Measurements from ENCODE around the gene CDKN2B.
A peak's percentile ranks its signal among the peaks of the same experiment; 100 is the strongest.

Gene CDKN2B

DNA sequence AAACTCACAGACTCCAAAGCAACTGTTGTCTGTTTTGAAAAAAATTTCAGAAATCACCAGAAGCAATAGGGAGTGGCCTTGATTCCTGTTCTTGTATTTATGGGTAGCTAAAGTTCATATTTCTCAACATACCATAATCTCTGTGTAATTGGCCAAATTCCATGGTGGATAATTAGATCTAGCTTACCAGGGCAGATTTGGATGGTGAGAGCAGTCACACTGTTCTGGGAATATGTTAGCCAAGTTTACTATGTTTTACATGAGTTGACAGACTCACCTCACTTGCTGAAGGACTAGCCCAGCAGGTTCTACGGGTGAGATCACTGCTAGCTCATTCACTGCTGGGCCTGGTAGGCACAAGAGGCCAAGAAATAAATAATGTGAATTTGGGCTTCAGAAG lies 32.7 kb upstream of the CDKN2B start:
- no peak overlapping the region for H3K27ac Mint-ChIP-seq
- ATAC-seq (no peak), DNase-seq (no peak)
- H3K27me3 Mint-ChIP-seq: peaks cover 8% of the 10 kb centered on the region
- H3K36me3 Mint-ChIP-seq (ENCODE audit: low read depth): no peaks in the 10 kb centered on the region
- H3K9me3 Mint-ChIP-seq: no peaks in the 10 kb centered on the region
- H3K4me3 Mint-ChIP-seq: no peak overlapping the region
- H3K4me1 Mint-ChIP-seq: peaks cover 31% of the 10 kb centered on the region

DNA sequence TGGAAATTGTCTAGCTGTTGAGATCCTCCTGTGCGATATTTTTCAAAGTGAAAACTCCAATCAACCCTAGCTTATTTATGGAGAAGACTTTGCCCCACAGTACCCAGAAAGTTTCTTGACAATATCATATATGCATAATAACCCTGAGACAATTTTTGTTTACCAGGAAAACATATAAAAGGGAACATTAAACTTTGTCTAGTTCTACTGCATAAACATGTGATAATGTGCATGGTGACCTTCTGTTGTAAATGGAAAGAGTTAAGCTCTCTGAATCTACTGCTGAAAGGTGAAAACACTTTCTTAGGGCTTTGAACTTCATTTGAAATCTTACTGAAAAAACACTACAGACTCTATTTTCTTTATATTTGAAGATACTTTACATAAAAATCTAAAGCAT lies 32.2 kb upstream of the CDKN2B start:
- Mint-ChIP-seq H3K36me3 (ENCODE audit: low read depth) (no peaks in the 10 kb centered on the region), H3K27ac (no peak overlapping the region), H3K4me3 (no peak overlapping the region), H3K9me3 (no peaks in the 10 kb centered on the region), H3K27me3 (peaks cover 8% of the 10 kb centered on the region), H3K4me1 (peaks cover 27% of the 10 kb centered on the region)
- no peak for DNase-seq
- ATAC-seq: no peak

DNA sequence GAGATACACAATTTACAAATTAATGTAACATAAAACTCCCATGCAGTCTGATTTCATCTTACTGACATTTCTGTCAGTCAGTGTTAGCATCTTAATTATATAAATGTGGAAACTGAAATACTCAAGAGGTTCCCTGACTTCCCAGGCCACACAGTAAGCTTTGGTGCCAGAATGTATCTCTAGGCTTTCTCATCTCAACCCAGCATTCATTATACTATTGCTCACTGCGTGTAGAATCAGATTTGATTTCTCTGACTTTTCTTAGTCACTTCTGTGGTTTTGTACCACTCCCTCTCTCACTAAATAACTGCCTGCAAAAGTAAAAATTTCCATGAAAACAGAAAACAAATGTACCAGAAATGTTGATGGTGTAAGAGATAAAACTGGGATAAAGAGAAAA lies 31.7 kb upstream of the CDKN2B start:
- Mint-ChIP-seq H3K4me3 (no peak overlapping the region), H3K27me3 (peaks cover 8% of the 10 kb centered on the region), H3K4me1 (peaks cover 29% of the 10 kb centered on the region), H3K27ac (peak overlapping the region; percentile 38), H3K9me3 (no peaks in the 10 kb centered on the region), H3K36me3 (ENCODE audit: low read depth) (no peaks in the 10 kb centered on the region)
- DNase-seq (no peak), ATAC-seq (peak; percentile 94)

DNA sequence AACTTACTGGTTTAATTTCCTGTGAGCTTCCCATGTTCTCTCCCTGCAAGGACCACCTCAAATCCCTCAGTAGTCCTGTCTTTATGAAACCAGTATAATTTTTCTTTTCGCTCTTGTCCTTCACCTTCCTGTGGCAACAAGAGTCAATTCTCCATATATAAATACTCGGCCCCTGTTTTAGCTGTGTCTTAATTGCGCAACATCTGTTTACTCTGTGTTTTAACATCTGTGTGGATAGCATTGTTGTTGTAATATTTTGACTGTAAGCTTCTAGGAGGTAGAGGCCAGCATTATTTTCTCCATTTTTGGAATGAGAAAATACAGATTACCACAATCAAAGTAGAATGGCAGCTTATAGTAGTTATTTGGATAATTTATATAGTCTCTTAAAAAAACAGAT lies 30.2 kb upstream of the CDKN2B start:
- Mint-ChIP-seq H3K4me1 (peaks cover 31% of the 10 kb centered on the region), H3K9me3 (no peaks in the 10 kb centered on the region), H3K36me3 (ENCODE audit: low read depth) (no peaks in the 10 kb centered on the region), H3K27me3 (peaks cover 6% of the 10 kb centered on the region), H3K27ac (no peak overlapping the region), H3K4me3 (no peak overlapping the region)
- no peak for DNase-seq
- ATAC-seq: no peak

DNA sequence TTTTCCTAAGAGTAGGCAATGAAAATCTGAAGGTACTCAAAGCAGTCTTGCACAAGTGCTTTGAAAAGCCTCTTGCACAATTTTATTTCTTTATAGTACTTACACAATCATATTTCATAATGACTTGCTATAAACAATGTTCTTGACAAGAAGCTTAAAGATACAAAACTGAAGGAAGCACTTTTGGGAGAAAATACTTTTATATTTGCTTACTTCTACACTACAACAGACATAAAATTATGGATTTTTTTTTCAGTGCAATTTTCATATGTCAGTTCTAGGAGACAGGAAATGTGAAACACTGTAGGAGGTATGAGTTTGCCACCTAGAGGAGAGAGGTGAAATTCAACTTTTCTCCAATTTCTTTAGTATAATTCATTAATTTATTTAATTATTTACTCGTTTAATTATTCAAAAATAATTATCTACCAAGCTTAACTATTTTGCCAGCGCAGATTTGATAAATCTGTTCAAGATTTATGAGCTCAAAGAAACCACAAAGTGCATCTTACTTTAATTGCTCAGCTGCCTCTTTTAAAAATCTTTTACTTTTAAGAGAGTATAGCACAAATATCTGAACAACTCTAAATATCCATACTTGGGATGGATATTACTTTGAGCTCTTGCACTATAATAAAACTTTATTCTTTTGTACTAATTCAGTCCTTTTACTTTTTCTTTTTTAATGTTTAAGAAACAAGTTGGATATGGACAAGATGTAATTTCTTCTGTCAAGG lies 29.0 kb upstream of the CDKN2B start:
- H3K4me1 Mint-ChIP-seq: peaks cover 31% of the 10 kb centered on the region
- no peaks in the 10 kb centered on the region for H3K36me3 Mint-ChIP-seq (ENCODE audit: low read depth)
- DNase-seq (no peak), ATAC-seq (no peak)
- no peaks in the 10 kb centered on the region for H3K9me3 Mint-ChIP-seq
- peaks cover 6% of the 10 kb centered on the region for H3K27me3 Mint-ChIP-seq
- H3K27ac Mint-ChIP-seq: no peak overlapping the region
- H3K4me3 Mint-ChIP-seq: no peak overlapping the region

DNA sequence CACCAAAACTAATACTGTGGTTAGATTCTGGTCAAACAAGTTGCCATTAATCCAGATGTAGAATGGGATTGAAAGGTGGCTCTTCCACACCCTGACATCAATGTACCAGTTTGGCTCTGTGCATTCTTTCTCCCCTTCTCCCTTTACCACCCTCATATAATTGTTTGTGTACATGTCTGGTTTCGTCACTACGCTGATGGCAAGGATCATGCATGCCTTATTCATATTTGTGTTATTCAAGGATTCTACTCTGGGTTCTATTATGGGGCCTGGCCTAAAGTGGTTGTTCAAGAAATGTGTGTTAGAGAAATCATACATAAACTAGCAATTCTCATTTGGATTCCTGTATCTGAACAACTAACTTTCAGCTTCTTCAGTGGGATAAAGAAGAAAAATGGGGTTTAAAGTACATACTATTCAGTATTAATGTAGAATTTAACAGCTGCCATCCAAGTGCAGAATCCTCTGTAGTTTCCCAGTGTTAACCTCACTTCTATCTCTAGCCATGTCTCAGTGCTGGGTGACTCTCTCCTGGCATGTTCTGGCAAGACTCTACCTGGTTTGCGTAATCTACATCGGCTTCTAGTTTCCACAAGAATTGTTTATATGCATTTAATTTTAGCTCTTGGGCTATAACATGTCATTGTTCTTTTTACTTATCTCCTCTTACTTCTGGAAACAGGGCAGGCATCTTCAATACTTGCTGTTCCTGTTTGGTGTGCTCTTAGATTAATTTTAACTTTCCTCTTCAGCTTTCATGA lies 27.9 kb upstream of the CDKN2B start:
- H3K27ac Mint-ChIP-seq: no peak overlapping the region
- H3K36me3 Mint-ChIP-seq (ENCODE audit: low read depth): no peaks in the 10 kb centered on the region
- no peaks in the 10 kb centered on the region for H3K9me3 Mint-ChIP-seq
- H3K27me3 Mint-ChIP-seq: peaks cover 5% of the 10 kb centered on the region
- DNase-seq (no peak), ATAC-seq (no peak)
- H3K4me3 Mint-ChIP-seq: no peak overlapping the region
- H3K4me1 Mint-ChIP-seq: peaks cover 31% of the 10 kb centered on the region

DNA sequence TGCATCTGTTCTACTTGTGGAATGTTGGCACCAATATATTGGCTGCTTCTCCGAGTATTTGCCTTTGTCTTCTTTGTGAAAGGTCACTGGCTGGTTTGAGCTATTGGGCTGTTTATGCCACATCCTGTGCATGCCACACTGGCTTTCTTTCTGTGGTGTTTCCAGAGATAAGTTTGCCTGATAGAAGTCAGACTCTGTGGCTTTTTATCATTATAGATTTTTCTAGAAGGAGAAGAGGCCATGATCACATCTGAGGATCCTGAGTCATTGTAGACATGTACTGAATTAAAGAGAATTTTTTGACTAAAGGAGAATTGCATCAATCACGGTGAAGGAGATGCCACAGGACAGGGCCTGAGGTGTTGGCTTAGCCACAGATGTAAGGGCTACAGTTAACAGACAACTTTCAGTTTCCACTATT lies 26.5 kb upstream of the CDKN2B start:
- no peak overlapping the region for H3K4me3 Mint-ChIP-seq

DNA sequence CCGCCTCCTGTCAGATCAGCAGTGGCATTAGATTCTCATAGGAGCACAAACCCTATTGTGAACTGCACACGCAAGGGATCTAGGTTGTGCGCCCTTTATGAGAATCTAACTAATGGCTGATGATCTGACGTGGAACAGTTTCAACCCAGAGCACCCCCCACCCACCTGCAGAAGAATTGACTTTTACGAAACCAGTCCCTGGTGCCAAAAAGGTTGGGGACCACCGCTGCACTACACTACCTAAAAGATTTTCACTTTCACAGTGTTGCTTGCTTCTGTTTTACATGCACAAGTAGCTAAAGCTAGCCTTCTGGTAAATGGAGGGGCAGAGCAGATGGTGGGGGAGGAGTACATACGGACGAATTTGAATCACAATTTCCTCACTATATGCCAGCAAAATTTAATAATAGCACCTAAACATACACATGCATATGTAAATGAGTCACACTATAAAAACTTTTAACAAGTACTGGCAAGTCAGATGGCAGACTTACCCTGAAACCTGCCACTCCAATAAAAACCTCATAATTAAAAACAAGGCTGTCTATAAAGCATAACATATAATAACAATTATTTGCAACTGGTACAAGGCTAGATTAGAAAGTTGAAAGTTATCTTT lies 24.0 kb upstream of the CDKN2B start:
- Mint-ChIP-seq H3K9me3 (no peaks in the 10 kb centered on the region), H3K4me3 (no peak overlapping the region), H3K27ac (no peak overlapping the region), H3K4me1 (peaks cover 17% of the 10 kb centered on the region), H3K36me3 (ENCODE audit: low read depth) (no peaks in the 10 kb centered on the region), H3K27me3 (no peaks in the 10 kb centered on the region)
- no peak for DNase-seq
- no peak for ATAC-seq

More for the DNA sequence above, 26.5 kb upstream of the CDKN2B start:
- H3K27ac Mint-ChIP-seq: no peak overlapping the region
- no peaks in the 10 kb centered on the region for H3K27me3 Mint-ChIP-seq
- no peak for DNase-seq
- H3K9me3 Mint-ChIP-seq: no peaks in the 10 kb centered on the region
- H3K36me3 Mint-ChIP-seq (ENCODE audit: low read depth): no peaks in the 10 kb centered on the region
- peak; percentile 76 for ATAC-seq
- peaks cover 21% of the 10 kb centered on the region for H3K4me1 Mint-ChIP-seq

DNA sequence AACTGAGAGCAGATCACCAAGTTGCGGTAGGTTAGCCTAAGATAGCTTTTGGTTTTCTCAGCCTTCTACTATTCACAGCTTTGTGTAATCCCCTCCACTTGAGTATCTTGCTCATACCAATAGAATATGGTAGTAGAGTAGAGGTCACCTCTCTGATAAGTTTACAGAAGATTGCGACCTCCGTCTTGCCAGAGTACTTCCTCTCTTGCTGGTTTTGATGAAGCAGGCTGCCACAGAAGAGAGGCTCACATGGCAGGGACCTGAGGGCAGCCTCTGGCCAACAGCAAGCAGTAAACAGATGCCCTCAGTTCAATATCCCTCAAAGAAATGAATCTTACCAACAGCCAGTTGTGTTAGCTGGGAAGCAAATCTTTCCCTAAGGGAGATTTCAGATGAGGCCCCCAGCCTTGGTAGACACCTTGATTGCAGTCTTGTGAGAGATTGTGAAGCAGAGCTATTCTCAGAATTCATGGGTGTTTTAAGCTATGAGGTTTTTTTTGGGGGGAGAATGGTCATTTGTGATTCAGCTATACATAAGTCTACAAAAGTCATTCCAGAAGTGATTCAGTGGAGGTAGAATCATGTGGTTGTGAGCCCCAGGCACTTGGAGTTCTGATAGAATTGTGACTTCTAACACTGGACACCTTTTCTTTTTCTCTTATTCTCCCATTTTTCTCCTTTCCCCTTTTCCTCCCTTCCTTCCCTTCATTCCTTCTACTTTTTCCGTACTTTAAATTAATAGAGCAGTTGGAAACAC lies 22.7 kb upstream of the CDKN2B start:
- Mint-ChIP-seq H3K27me3 (no peaks in the 10 kb centered on the region), H3K36me3 (ENCODE audit: low read depth) (no peaks in the 10 kb centered on the region), H3K4me3 (no peak overlapping the region), H3K9me3 (no peaks in the 10 kb centered on the region), H3K27ac (no peak overlapping the region), H3K4me1 (peaks cover 12% of the 10 kb centered on the region)
- DNase-seq: no peak
- ATAC-seq: no peak

DNA sequence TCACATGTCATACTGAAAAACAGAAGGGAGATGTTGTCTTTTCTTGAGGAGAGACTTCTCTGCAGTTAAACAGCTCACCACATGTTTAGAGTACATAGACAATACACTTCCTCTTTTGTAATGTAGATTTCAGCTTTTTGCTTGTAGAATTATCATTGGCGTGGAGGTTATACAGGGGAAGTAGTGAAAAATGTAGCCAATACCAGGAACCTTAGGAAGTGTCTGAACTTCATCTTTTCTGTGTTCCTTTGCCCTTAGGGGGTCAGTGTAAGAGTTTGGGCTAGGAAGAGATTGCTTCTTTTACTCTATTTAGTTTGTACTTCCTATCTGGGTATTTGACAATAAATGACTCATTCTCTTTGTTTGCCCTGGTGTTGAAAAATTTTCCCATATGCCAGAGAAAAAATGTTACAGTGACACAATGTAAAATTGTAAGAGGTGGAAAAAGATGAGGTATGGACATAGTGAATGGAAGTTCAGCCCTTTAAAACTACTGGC lies 21.0 kb upstream of the CDKN2B start:
- H3K4me3 Mint-ChIP-seq: no peak overlapping the region
- no peak for DNase-seq
- no peaks in the 10 kb centered on the region for H3K9me3 Mint-ChIP-seq
- ATAC-seq: no peak
- no peaks in the 10 kb centered on the region for H3K36me3 Mint-ChIP-seq (ENCODE audit: low read depth)
- no peak overlapping the region for H3K27ac Mint-ChIP-seq
- H3K4me1 Mint-ChIP-seq: peaks cover 2% of the 10 kb centered on the region
- no peaks in the 10 kb centered on the region for H3K27me3 Mint-ChIP-seq

DNA sequence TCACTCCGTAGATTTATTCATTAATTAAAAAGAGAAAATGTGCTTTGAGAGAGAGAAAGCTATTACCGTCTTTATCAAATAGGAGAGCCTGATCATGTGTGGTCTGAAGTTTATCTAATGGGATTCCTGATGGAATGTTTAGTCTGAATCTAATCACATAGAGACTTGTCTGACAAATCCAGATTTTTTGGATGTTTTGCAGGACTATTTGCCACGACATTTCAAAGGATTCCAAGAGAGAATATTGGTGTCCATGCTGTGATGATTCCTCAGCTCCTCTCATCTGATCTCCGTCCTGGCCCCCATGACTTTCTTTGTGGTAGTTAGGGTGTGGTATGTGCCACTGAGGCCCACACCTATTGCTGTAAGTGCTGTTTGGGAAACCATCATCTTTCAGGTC lies 20.1 kb upstream of the CDKN2B start:
- Mint-ChIP-seq H3K27me3 (no peaks in the 10 kb centered on the region), H3K4me1 (peaks cover 2% of the 10 kb centered on the region), H3K36me3 (ENCODE audit: low read depth) (no peaks in the 10 kb centered on the region), H3K9me3 (no peaks in the 10 kb centered on the region), H3K27ac (no peak overlapping the region), H3K4me3 (no peak overlapping the region)
- DNase-seq: no peak
- ATAC-seq: no peak

DNA sequence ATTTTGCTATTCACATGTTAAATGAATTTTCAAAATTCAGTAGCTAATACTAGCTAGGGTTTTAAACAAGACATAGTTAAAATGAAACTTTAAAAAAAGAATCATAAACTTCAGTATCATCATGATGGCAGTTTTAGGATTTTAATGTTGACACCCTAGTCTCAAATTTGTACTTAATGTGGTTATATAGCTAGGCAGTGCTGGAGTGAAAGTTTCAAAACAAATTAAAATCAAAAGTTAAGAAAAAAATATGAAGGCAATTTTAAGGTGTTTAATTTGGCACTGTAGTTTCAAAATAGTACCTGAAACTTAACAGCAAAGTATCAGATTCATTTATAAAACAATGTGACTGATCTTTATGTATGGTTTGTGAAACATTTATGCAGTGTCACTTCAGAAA lies 19.3 kb upstream of the CDKN2B start:
- Mint-ChIP-seq H3K4me3 (no peak overlapping the region), H3K27me3 (no peaks in the 10 kb centered on the region), H3K27ac (no peak overlapping the region), H3K4me1 (peaks cover 2% of the 10 kb centered on the region), H3K9me3 (no peaks in the 10 kb centered on the region), H3K36me3 (ENCODE audit: low read depth) (no peaks in the 10 kb centered on the region)
- DNase-seq (no peak), ATAC-seq (no peak)

DNA sequence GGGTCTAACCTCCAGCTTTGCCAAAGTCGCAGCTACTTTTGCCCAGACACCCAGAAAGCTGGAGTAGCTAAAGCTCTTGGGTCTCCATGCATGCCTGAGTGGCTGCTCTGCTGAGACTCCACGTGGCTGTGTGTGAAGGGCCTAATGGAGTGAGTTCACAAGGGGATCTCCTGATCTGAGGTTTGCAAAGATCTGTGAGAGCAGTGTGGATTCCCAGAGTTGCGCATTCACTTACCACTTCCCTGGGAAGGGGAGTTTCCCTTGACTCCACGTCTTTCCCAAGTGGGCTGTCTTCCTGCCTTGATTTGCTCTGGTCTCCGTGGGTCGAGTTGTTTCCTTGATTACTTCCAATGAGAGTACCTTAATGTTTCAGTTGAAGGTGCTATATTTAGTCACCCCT lies 17.6 kb upstream of the CDKN2B start:
- ATAC-seq (no peak), DNase-seq (no peak)
- H3K4me1 Mint-ChIP-seq: peaks cover 2% of the 10 kb centered on the region
- no peak overlapping the region for H3K27ac Mint-ChIP-seq
- peaks cover 3% of the 10 kb centered on the region for H3K27me3 Mint-ChIP-seq
- H3K36me3 Mint-ChIP-seq (ENCODE audit: low read depth): no peaks in the 10 kb centered on the region
- H3K4me3 Mint-ChIP-seq: no peak overlapping the region
- H3K9me3 Mint-ChIP-seq: peaks cover 4% of the 10 kb centered on the region

DNA sequence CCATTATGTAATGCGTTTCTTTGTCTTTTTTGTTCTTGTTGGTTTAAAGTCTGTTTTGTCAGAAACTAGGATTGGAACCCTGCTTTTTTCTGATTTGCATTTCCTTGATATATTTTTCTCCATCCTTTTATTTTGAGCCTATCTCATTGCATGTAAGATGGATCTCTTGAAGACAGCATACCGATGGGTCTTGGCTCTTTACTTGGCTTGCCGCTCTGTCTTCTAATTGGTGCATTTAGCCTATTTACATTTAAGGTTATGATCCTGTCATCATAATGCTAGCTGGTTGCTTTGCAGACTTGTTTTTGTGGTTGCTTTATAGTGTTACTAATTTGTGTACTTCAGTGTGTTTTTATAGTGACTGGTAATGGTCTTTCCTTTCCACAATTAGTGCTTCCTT lies 13.3 kb upstream of the CDKN2B start:
- Mint-ChIP-seq H3K27me3 (peaks cover 11% of the 10 kb centered on the region), H3K4me3 (no peak overlapping the region), H3K27ac (no peak overlapping the region), H3K36me3 (ENCODE audit: low read depth) (no peaks in the 10 kb centered on the region), H3K4me1 (no peaks in the 10 kb centered on the region), H3K9me3 (peaks cover 21% of the 10 kb centered on the region)
- DNase-seq (no peak), ATAC-seq (no peak)
